Choroid plexus epithelial cell (primary cell): ENCODE results near the gene F13A1.

Source experiments
- DNase-seq: peaks from one replicate; pipeline ENCODE4 v3.0.0-alpha.2; 2010; ENCODE audit warnings: low read depth
- H3K4me3 ChIP-seq: 2 replicates; pipeline ENCODE4 v1.5.1; 2011; ENCODE audit warnings: low read depth, mild to moderate bottlenecking, control low read depth, low read length, moderate library complexity
- TF ChIP-seq, protein P1 (sequence below): conservative IDR thresholded peaks from 2 replicates; pipeline ENCODE4 v1.5.1; 2011; ENCODE audit warnings: low read depth, mild to moderate bottlenecking, control low read depth, inconsistent platforms, low read length, moderate library complexity

The F13A1 gene

GRCh38 chr6:6230286-6230685 is 90.2 kb downstream of the F13A1 start:
- TF ChIP-seq, protein P1, sequence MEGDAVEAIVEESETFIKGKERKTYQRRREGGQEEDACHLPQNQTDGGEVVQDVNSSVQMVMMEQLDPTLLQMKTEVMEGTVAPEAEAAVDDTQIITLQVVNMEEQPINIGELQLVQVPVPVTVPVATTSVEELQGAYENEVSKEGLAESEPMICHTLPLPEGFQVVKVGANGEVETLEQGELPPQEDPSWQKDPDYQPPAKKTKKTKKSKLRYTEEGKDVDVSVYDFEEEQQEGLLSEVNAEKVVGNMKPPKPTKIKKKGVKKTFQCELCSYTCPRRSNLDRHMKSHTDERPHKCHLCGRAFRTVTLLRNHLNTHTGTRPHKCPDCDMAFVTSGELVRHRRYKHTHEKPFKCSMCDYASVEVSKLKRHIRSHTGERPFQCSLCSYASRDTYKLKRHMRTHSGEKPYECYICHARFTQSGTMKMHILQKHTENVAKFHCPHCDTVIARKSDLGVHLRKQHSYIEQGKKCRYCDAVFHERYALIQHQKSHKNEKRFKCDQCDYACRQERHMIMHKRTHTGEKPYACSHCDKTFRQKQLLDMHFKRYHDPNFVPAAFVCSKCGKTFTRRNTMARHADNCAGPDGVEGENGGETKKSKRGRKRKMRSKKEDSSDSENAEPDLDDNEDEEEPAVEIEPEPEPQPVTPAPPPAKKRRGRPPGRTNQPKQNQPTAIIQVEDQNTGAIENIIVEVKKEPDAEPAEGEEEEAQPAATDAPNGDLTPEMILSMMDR: no peak
- no peak for DNase-seq
- H3K4me3 ChIP-seq: no peak overlapping the region

- no peak for DNase-seq
- TF ChIP-seq, protein P1: no peak
- H3K4me3 ChIP-seq: no peak overlapping the region
Observed at GRCh38 chr6:6227896-6228295, 92.6 kb downstream of the F13A1 start.

DNA sequence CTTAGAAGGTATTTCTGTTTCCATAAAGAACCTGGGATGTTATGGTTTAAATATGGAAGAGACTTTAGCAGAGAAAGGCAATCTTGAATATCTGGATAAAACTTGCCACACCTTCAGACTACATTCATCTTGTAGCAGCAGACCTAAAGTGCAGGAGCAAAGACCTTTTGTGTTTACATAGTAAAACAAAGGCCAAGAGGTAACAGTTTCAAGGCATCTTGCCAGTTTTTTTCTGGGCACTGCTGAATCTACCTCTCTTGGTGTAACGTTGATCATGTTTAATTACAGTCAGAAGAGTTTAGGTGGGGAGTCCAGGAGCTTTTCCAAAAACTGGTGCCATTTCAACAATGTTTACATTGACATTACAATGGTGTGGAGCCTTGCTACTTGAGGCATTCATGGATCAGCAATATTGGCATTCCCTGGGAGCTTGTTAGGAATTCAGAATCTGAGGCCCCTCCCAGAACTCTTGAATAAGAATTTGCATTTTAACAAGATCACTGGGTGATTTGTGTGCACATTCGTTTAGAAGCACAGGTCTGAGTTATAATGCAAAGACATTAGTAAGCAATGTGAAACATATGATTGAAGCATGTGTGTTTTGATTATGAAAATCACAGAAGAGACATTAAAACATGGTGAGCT is 94.5 kb downstream of the F13A1 start:
- H3K4me3 ChIP-seq: no peak overlapping the region
- no peak for DNase-seq
- TF ChIP-seq, protein P1: no peak

GRCh38 chr6:6224933-6225486 is 95.5 kb downstream of the F13A1 start:
- H3K4me3 ChIP-seq: no peak overlapping the region
- DNase-seq: no peak
- TF ChIP-seq, protein P1: no peak

GRCh38 chr6:6221787-6222535 is 98.5 kb downstream of the F13A1 start:
- TF ChIP-seq, protein P1: no peak
- no peak overlapping the region for H3K4me3 ChIP-seq
- DNase-seq: no peak

- peak; percentile 0 for DNase-seq
- TF ChIP-seq, protein P1: no peak
- H3K4me3 ChIP-seq: no peak overlapping the region
Observed at GRCh38 chr6:6220718-6221117, 99.7 kb downstream of the F13A1 start.
